Activated CD4-positive, alpha-beta T cell treated with anti-CD3 and anti-CD28 coated beads for 24 hours (primary cell): ENCODE measurements around the gene LAMA5.

Source experiments
- DNase-seq, 2 donors: peaks; one replicate each; pipeline ENCODE4 v3.0.0-alpha.2; 2020; ENCODE audit warnings: low read depth in 2 of 2

LAMA5 gene

DNA sequence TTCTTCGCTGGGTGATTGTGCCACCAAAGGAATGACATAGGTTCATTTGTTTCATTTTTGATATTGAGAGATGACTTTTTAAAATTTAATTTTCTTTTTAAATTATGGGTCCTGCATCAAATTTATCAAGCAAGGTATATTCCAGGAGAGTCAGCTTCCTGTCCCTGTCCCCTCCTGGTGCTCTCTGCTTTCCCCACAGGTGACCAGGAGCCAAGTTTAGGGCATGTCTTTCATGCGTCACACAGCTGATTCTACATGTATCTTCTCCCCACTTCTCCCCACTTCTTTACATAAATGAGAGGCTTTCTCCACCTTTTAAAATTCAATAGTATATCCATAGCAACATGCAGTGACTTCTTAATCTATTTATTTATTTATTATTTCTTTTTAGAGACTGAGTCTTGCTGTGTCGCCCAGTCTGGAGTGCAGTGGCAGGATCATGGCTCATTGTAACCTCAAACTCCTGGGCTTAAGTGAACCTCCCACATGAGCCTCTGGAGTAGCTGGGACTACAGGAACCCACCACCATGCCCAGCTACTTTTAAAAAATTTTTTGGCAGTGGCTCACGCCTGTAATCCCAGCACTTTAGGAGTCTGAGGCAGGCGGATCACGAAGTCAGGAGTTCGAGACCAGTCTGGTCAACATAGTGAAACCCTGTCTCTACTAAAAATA lies 98.7 kb downstream of the LAMA5 start:
- no peak for DNase-seq

DNA sequence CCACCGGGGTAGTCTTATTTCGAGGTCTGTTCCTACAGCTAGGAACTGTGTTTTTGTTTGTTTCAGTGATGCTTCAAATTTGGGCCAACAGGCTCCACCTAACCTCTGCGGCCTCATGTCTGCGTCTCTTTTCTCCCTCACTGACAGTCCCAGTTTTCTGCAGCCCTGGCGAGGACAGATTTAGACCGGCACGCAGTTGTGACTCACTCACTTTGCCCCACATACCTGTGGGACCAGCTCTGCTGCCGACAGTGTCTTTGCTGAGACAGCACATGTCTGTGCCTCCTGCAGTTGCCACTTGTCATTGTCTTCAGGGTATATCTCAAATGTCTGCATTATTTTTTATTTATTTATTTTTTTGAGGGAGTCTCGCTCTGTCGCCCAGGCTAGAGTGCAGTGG lies 99.6 kb downstream of the LAMA5 start:
- DNase-seq: no peak

DNA sequence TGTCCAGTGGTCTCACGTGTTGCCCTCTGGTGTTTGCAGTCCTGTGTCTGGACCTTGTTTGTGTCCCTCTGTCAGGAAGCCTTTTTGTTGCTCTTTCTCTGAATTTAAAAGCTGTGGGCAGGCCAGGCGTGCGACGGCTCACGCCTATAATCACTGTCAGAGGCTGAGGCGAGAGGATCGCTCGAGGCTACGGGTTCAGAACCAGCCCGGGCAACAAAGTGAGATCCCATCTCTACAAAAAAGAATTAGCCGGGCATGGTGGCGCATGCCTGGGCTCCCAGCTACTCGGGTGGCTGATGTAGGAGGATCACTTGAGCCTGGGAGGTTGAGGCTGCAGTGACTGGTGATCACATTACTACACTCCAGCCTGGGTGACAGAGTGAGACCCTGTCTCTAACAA lies 100.3 kb downstream of the LAMA5 start:
- no peak for DNase-seq

DNA sequence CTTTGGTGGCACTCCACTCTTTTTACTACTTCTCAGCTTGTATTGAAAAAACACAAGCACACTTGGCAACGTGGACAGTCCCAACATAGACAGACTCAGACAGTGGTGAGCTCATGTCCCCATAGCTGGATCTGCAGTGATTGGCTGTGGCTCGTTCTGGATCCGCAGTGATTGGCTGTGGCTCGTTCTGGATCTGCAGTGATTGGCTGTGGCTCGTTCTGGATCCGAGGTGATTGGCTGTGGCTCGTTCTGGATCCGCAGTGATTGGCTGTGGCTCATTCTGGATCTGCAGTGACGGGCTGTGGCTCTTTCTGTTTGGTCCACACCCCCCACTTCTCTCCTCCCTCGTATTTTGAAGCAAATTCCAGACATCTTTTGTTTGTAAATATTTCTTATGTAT lies 100.8 kb downstream of the LAMA5 start:
- DNase-seq: no peak

DNA sequence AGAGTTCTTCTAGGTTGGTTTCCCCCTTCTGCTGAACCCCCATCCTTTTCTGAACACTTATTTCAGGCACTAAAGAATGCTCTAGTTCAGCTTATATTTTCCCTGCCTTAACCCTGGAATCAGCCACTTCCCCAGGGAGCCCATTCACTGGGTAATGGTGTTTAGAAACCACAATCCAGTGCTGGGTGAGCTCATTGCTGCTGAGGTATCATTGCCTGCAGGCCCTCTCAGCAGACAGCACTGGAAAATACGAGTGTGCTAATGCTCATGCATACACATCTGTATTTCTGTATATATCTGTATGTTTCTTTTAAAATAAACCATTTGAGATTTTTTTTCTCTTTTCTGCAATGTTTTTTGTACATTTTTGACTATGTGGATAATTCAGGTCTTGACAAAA lies 101.7 kb downstream of the LAMA5 start:
- DNase-seq: no peak

DNA sequence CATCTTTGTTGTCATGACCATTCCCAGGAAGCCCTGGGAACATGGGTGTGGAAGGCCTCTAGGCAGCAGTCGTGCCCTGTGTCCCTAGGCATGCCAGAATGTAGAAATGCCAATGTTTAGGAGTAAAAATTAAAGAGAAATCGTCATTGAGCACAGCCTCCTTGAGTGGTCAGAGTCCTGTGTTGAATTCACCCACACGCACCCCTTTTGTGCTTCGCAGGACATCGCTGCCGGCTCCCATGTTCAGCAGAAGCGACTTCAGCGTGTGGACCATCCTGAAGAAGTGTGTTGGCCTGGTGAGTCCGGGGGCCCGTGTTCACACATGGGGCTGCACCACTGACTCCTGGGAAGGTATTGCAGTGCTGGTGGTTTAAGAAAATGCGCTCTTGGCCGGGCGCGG lies 103.7 kb downstream of the LAMA5 start:
- no peak for DNase-seq

DNA sequence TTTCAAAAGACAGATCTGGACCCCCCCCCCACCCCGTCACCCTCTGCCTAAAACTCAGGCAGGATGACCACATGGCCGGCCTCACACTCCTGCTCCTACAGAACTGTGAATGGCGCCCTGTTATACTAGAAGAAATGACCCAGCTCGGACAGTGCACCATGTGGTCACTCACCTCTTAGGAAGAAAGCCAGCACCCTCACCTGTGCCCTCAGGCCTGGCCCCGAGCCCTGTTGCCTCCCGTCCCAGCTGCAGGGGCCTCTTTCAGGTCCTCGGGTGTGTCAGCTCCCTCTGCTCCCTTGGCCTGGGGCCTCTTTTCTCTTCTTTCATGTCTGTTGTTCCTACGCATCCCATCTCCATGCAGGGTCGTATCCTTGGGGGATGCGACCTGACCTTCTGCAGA lies 105.0 kb downstream of the LAMA5 start:
- DNase-seq: no peak

DNA sequence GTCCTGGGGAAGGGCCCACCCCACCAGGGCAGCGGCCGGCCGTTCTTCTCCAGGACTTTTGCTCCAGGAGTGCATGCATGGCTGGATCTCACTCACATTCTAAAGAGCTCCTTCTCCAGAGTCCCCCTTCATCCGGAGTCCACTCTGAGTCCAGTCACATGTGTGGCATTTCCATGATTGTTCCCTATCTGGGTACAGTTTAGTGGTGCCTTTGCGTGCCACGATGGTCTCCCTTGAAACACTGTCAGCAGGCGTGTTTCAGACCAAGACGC lies 107.9 kb downstream of the LAMA5 start:
- no peak for DNase-seq
